ENCODE measurements around the gene TPRN. TPM values are rescaled to one million over a fixed set of nuclear protein-coding genes. Genes with fewer than 3 reads are reported as not detected.

Gene TPRN
- polyA plus RNA-seq, 1 experiment = 2.8 TPM

DNA sequence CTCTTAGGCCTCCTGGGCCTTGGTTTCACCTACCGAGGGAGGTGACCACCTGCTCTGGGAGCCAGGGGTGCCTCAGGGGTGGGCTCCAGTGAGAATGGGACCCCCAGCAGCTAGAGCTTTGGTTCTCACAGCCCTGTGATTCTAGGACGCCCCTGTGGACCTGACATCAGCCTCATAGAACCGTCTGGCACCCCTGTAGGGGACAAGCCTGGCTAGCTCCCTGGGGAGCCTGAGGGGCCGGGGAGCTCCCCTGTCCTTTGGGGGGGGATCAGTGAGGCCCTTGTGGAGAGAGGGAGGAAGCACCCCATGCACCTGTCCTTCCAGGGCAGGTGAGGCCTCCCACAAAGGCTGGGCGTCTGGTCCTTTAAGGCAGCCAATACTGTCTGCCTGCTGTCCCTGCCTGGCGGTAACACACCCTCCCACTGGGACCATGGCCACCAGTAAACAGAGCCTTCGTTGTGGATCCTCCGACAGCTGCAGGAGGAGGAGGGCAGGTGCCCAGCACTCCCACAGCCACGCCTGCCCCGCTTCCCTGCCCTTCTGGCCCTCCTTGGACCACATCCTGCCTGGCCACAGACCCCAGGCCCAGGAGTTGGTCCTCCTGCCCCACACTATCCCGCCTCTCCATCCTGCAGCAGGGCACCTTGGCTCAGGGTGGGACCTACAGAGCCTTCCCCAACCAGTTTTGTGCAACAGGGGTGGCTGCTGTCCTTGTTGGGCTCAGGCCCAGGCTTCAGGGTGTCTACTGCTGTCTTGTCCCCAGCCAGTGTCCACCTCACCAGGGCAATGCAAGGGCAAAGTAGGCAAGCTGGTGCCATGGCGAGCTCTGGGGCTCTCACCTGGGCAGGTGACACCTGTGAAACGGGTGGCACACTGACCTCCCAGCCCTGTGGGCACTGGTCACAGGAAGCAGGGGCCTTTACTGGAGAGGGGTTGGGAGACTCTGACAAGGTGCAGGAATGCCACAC is 37.5 kb upstream of the TPRN start:
- CTCF ChIA-PET = interaction anchor here (0.5 to 2.3 kb wide), 8 partner anchors 11 to 311 kb away, joined by 3 to 17 read pairs (median 6); partner anchors contain the start of genes ANAPC2, RNF224 and SSNA1
- POLR2A ChIA-PET = no interaction called here
- H3K27me3 ChIP-seq (ENCODE audit: control insufficient read depth, insufficient read depth, low read length) = no peaks in the 10 kb centered on the region
- no peak overlapping the region for H3K27ac ChIP-seq (ENCODE audit: low read depth, low read length)
- DNase-seq (ENCODE audit: low read depth, low spot score) = no peak
- no peak overlapping the region for H3K4me3 ChIP-seq (ENCODE audit: low read depth, low read length)
- no peak for TF ChIP-seq CTCF (IDR thresholded peaks at IDR 0.05; ENCODE audit: low read depth, low read length)
- no peaks in the 10 kb centered on the region; the same call in 1 of the 2 replicates for H3K9me3 ChIP-seq (ENCODE audit: control insufficient read depth, insufficient read depth, low read length)

DNA sequence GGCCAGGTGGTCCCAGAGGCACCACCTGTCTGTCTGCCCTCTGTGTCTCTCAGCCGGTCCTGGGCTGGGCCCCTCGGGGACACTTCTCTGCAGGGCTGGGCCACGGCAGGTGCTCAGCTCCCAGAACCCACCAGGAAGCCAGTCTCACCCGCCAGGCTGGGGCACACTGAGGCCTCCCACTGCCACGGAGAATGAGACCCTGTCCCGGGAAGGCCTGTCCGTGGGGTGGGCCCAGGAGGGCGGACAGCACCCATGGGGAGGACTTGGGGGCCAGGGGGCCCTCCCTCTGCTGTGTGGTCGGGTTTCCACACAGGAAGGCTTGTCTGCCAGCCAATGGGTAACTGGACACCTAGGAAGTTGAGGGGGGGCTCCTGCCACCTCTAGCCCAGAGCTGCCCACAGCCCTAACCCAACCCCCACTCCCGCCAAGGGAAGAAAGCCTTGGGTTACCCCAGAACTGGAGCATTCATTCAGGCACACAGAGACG is 36.4 kb upstream of the TPRN start:
- no peak overlapping the region for H3K4me3 ChIP-seq (ENCODE audit: low read depth, low read length)
- ChIA-PET CTCF (interaction anchor here (0.5 to 2.0 kb wide), 46 partner anchors 8 to 813 kb away, joined by 3 to 29 read pairs (median 4); partner anchors contain the start of genes ANAPC2, CYSRT1, EXD3 and MAN1B1), POLR2A (interaction anchor here (0.6 to 1.0 kb wide), 3 partner anchors 14 to 116 kb away, joined by 3 to 7 read pairs (median 4); partner anchors contain the start of gene TPRN)

GRCh38 chr9:137236238-137236935 is 35.8 kb upstream of the TPRN start:
- ChIA-PET CTCF (interaction anchor here (0.5 to 2.0 kb wide), 45 partner anchors 9 to 812 kb away, joined by 3 to 29 read pairs (median 4); partner anchors contain the start of genes ANAPC2, CYSRT1, EXD3 and MAN1B1), POLR2A (interaction anchor here (0.6 to 1.0 kb wide), 4 partner anchors 13 to 190 kb away, joined by 3 to 7 read pairs (median 4); partner anchors contain the start of genes NPDC1 and TPRN)
- no peak overlapping the region for H3K4me3 ChIP-seq (ENCODE audit: low read depth, low read length)
- H3K27ac ChIP-seq (ENCODE audit: low read depth, low read length) = no peak overlapping the region
- no peaks in the 10 kb centered on the region; the same call in 1 of the 2 replicates for H3K9me3 ChIP-seq (ENCODE audit: control insufficient read depth, insufficient read depth, low read length)
- H3K27me3 ChIP-seq (ENCODE audit: control insufficient read depth, insufficient read depth, low read length) = no peaks in the 10 kb centered on the region
- DNase-seq (ENCODE audit: low read depth, low spot score) = peak; percentile 33
- peak; percentile 95 for TF ChIP-seq CTCF (IDR thresholded peaks at IDR 0.05; ENCODE audit: low read depth, low read length)

More for the DNA sequence above, 36.4 kb upstream of the TPRN start:
- no peak for TF ChIP-seq CTCF (IDR thresholded peaks at IDR 0.05; ENCODE audit: low read depth, low read length)
- no peak for DNase-seq (ENCODE audit: low read depth, low spot score)
- Histone ChIP-seq H3K27ac (ENCODE audit: low read depth, low read length) (no peak overlapping the region), H3K27me3 (ENCODE audit: control insufficient read depth, insufficient read depth, low read length) (no peaks in the 10 kb centered on the region), H3K9me3 (ENCODE audit: control insufficient read depth, insufficient read depth, low read length) (no peaks in the 10 kb centered on the region; the same call in 1 of the 2 replicates)

DNA sequence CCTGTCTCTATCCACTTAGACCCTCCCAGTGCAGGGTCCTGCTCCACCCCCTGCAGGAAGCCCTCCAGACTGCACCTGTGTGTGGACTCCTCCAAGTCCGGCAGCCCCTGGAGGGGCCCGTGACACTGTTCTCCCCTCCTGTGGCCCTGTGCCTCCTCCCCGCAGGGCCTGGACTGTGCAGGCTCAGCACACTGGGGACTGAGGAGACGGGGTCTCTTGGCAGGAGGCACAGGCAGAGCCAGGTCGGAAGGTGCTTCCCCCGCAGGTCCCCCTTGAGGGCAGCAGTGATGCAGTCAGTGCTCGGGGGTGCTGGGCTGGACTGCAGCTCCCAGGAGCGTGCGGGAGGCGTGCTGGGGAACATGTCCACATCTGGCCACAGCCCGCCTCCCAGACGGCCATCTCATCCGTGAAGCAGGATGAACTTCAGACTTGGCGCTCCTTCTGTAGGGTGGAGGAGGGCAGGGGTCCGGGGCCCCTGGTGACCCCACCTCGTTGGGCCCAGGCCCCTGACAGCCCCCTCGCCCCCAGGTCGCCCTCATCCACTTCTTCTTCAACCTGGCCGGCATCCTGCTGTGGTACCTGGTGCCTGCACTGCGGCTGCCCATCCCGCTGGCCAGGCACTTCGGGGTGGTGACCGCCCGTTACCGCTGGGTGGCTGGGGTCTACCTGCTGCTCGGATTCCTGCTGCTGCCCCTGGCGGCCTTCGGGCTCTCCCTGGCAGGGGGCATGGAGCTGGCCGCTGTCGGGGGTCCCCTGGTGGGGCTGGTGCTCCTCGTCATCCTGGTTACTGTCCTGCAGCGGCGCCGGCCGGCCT is 35.1 kb upstream of the TPRN start:
- H3K27me3 ChIP-seq (ENCODE audit: control insufficient read depth, insufficient read depth, low read length) = no peaks in the 10 kb centered on the region
- no peak for DNase-seq (ENCODE audit: low read depth, low spot score)
- H3K9me3 ChIP-seq (ENCODE audit: control insufficient read depth, insufficient read depth, low read length) = no peaks in the 10 kb centered on the region; the same call in 1 of the 2 replicates
- TF ChIP-seq CTCF (IDR thresholded peaks at IDR 0.05; ENCODE audit: low read depth, low read length) = no peak
- no peak overlapping the region for H3K27ac ChIP-seq (ENCODE audit: low read depth, low read length)
- CTCF ChIA-PET = interaction anchor here (1.0 to 2.0 kb wide), 13 partner anchors 8 to 173 kb away, joined by 3 to 29 read pairs (median 5); partner anchors contain the start of genes ANAPC2, CYSRT1, RNF208 and RNF224
- H3K4me3 ChIP-seq (ENCODE audit: low read depth, low read length) = no peak overlapping the region
- POLR2A ChIA-PET = interaction anchor here (0.6 to 1.0 kb wide), 3 partner anchors 13 to 189 kb away, joined by 3 to 7 read pairs (median 4); partner anchors contain the start of genes NPDC1 and TPRN

Measured in AG04450 (cell line).